ENCODE measurements around the gene PHF21A.

PHF21A gene

DNA sequence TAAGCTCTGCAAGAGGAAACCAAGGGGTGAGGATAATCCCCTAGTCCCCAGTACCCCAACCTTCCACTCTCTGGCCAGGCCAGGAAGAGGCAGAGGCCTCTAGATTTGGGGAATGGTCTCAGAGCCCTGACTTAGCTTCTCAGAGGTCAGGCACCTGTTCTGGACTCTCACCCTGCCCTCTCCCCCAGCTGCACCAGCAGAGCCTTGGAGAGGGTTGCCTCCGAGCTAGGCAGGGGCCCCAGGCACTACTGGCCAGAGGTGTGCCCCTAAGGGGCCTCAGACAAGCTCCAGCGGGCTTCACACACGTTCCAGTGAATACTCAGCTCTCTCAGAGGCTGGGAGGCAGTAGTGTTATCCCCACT lies 222.2 kb downstream of the PHF21A start:
- DNase-seq: no peak

DNA sequence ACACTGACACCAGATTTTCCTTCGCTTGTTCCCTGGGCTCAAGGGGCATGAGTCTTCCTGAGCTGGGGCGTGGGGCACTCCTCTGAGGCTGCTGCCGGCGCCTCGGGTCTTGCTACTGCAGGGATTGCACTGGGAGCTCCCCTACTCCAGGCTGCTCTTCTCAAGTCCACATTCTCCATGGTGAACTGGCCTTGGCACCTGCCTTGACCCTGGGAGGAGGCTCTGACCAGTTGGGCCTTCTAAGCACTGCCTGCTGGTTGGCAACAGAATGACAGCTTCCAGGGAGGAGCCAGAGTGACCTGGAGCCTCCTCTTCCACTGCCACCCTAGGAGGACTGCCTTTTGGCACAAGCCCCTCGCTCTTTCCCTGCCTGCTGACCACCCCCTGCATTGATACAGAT lies 223.7 kb downstream of the PHF21A start:
- no peak for DNase-seq

- DNase-seq: no peak
These were observed 224.8 kb downstream of the PHF21A start for GRCh38 chr11:45896422-45896984.

- no peak for DNase-seq
These were observed 225.5 kb downstream of the PHF21A start for GRCh38 chr11:45895553-45896259.

DNA sequence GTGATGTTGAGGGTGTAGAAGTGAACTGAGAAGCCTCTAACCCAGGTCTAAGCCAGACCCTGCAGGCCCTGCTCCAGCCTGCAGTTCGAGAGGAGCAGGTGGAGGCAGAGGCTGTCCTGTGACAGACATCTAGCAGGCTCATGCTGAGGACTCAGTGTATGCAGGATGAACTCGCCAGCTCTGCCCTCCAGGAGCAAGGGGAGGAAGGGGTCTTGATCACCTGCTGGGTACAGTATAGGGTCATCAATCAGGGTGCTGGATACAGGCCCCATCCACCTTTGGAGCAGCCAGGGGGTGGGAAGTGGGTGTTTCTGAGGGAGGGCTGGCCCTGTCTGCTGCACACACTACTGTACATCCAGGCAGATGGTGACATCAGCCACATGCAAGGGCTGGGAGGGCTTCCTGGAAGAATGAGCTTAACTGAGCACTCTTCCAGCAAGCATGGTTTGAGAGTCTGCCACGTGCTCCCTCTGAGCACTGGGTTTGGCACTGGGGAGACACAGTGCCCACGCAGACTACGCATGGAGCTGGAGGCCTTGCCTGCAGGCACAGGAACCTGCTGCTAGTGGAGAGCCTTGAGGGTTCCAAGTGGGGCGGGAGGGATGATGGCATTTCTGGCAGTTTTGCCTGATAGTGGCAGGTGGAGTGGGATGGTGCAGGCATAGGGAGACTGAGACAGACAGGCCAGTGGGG lies 226.6 kb downstream of the PHF21A start:
- DNase-seq: no peak

DNA sequence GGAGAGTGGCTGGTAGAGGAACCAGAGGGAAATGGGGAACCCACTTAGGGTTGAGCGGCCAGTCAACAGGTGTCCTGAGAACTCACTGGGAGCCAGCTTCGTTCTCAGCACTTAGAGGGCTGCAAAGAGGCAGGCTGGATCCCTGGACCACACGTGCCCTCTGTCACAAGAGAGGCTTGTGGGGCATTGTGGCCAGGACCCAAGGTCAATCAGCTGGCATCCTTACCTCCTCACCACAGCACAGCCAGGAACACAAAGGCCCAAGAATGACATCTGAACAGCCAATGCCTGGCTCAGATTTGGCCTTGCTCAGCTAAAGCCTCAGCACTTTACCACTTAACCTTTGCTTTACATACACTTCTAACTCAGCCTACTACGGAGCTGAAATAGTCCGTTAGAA lies 228.4 kb downstream of the PHF21A start:
- no peak for DNase-seq

DNA sequence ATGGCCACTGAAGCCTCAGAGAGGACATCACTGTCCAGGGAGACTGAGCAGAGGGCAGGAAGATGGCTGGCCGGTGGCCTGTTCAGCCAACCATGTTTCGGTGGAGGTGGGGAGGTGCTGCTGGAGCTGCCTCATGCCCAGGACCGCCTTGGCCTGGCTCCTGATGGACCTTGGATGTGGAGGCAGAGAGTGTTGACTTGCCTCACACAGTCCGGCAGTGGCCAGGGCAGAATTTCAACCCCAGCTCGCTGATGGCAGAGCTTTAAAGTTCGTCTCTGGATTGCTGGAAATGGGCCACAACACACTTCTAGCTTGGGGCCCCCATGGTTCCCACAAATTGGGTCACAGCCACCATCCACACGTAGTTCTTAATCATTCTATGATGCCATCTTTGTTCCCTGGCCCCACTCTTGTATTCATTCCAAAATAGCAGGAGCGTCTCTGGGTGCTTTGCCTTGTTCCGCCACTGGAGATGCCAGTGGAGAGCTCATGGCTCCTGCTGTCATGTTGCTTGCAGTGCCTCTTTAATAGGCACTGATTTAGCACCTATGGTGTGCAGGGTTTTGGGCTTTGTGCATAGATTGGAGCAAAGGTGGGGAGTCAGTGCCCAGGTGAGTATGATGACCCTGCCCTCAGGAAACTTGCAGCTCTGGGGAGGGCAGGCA lies 230.2 kb downstream of the PHF21A start:
- DNase-seq: no peak

DNA sequence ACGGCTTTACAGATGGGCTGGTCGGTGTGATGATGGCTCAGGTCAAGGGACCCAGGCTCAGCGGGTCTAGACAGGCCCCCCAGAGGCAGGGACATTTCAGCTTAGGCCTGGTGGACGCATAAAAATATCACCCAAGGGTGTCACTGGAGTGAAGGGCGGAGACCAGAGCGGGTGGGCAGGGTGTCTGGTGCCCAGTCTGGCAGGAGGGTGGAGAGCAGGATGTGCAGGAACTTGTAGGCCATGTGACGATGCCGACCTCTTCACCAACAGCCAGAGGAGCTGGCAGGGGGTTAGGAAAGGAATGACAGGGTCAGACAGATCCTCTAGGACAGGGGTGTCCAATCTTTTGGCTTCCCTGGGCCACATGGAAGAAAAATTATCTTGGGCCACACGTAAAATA lies 231.3 kb downstream of the PHF21A start:
- no peak for DNase-seq

DNA sequence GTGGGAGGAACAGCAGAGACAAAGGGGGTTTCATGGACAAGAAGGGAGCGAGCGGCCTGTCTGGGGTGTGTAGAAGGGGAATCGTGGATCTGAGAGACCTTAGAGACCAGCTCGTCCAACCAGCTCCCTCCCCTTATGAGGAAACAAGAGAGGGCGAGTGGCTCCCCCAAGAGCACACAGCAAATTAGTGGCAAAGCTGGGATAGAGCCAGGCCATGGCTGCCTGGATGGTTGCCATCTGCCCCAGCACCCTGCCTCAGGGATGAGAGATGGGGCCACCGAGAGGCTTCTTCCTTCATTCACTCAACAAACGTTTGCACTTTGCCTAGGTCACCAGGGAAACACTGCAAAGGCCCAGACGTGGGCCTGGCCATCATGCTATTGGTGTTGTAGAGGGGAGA lies 231.7 kb downstream of the PHF21A start:
- no peak for DNase-seq

- no peak for DNase-seq
These were observed 233.7 kb downstream of the PHF21A start for GRCh38 chr11:45887587-45887986.

DNA sequence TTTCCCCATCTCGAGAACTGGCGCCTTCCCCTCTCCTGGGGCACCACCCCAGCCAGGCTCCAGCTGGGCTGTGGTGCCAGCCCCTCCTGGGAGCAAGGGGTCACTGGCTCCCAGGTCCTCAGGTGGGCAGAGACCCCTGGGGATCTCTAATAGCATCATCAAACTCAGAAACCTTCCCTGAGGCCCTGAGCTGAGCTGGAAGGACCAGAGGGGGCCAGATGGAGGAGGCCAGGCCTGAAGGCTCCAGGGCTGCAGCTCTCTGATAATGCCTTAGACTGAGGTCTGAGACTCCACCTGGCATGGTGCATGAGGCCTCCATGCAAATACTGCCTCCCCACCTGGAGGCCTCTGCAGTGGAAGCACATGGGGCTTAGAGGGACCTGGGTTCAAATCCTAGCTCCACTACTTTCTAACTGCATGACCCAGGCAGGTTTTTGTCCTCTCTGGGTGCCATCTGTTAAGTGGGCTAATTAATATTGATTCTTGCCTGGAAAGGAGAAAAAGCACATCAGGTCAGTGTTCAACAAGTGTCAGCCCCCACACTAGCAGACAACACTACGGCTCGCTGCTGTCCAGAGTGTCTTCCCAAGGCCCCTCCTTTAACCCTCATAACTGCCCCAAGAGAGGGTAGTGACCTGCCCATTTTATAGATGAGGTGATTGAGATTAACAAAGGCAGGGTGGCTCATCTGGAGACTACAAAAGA lies 234.3 kb downstream of the PHF21A start:
- no peak for DNase-seq

DNA sequence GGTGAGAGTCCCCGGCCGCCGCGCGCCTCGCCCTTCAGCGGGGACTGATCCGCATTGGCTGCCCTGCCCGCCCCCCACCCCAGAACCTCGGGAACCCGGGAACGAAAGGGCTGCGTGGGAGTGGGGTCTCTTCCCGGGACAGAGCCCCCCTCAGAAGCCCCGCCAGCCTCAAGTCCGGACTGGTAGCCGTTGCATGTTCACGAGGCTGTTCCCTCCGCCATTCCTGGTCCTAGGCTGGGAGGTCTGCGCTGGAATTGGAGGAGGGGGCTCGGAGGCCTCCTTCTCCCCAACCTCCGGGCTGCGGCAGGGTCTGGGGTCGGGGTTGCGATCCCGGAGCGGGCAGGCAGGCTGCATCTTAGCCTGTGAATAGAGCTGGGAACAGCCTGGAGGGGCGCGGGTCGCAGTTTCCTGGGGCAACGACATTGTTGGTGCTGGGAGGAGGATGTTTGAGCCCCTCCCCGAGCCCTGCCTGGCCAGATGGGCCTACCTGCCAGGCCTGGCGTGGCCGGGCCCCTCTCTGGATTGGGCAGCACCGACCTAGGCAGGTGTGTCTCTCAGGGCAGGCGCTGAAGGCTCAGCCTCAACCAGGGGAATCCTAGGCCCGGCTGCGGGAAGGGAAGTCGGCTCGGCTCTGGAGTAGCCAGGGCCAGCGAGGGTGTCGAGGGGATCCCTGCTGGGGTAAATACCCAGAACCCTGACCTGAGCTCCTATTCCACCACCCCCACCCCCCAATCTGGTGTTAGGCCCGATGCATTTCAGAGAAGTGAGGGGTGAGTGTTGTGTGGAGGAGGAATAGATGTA lies 235.1 kb downstream of the PHF21A start:
- DNase-seq: no peak

DNA sequence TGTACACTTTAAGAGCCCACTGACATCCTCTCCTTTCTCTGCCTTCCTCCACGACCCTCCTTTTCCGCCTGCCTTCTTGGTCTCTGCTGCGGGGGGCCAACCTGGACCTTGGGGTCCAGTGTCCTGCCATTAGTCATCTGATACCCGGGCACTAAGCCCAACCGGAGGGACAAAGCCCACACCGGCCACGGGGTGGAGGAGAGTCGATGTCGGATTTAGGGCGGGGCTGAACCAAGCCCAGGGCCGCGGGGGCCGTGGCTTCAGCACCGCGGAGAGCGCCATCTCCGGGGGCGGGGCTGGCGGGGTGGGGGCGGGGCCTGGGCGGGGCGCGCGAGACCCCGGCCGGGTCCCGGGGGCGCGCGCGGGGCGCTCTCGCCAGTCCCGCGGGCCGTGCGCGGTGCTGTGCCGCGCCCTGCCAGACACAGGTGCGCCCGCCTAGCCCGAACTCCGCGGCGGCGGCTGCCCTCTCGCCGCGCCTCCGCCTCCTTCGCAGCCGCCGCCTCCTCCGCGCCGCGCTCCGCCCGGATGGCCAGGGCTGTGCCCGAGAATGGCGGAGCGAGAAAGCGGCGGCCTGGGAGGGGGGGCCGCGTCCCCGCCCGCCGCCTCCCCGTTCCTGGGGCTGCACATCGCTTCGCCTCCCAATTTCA lies 235.9 kb downstream of the PHF21A start, which contains the start of gene MAPK8IP1:
Gene MAPK8IP1 (plus strand): TSS at position 378 of the 647 bp plus-strand sequence. CDS start 170 bp downstream, at position 548.
- DNase-seq: no peak

- no peak for DNase-seq
These were observed 236.6 kb downstream of the PHF21A start for GRCh38 chr11:45884596-45885185.

All from NCI-H1694 (cell line).